HEK293T (cell line): Measurements from ENCODE around the gene PLLP.

ENCODE experiments used
- ARNT ChIP-seq: fragments of 450-650 bp; IDR thresholded peaks from 2 replicates; pipeline ENCODE4 v1.6.1; 2017; ENCODE audit warnings: mild to moderate bottlenecking
- FOXM1 ChIP-seq: fragments of 450-650 bp; IDR thresholded peaks from 2 replicates; pipeline ENCODE4 v1.6.1; 2017; ENCODE audit warnings: mild to moderate bottlenecking, borderline replicate concordance
- HDGF ChIP-seq: fragments of 450-650 bp; IDR thresholded peaks from 2 replicates; pipeline ENCODE4 v1.6.1; 2017; ENCODE audit warnings: antibody characterized with exemption, borderline replicate concordance
- L3MBTL2 ChIP-seq: fragments of 450-650 bp; conservative IDR thresholded peaks from 2 replicates; pipeline ENCODE4 v1.6.1; 2016; ENCODE audit warnings: mild to moderate bottlenecking
- SP1 ChIP-seq: fragments of 450-650 bp; IDR thresholded peaks from 2 replicates; pipeline ENCODE4 v1.6.1; 2017
- SUZ12 ChIP-seq: fragments of 450-650 bp; IDR thresholded peaks from 2 replicates; pipeline ENCODE4 v1.6.1; 2016; ENCODE audit warnings: mild to moderate bottlenecking
- TARDBP ChIP-seq: fragments of 450-650 bp; IDR thresholded peaks from 2 replicates; pipeline ENCODE4 v1.6.1; 2016
- ZNF384 ChIP-seq: fragments of 450-650 bp; IDR thresholded peaks from 2 replicates; pipeline ENCODE4 v1.6.1; 2016

DNA sequence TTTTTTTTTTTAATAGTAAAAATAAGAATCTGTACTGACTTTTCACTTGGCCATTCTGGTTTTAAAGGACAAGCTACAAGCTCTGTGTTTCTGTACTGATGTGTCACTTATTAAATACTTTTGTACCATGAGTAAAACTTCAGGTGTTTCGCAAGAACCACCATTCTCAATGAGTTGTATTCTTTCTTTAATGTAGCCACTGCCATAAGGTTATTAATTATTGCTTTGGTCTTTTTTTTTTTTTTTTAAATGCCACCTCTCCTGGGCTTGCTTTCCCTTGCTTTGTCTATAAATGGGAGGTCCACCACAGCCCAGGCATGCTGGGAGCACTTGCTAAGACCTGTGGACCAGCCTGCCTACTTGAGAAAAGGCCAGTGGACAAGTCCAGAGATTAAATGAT, 31.0 kb downstream of the PLLP start:
- TF ChIP-seq ZNF384 (no peak), ARNT (no peak), L3MBTL2 (no peak), HDGF (no peak), SUZ12 (no peak), SP1 (no peak), FOXM1 (no peak), TARDBP (no peak)
